GM19372 (cell line): Measurements from ENCODE around the gene MBTD1.
"Not testable (repeated sequence)": the region's sequence is repeated elsewhere in the genome, so short reads cannot be mapped to it uniquely, and the experiment has no call there.

Experiments
- ATAC-seq: cut with Tn5 transposase; IDR thresholded peaks from one replicate; pipeline ENCODE4 v1.9.1; 2021; ENCODE audit warnings: mild to moderate bottlenecking, low read depth, moderate library complexity; ENCODE audit not compliant: unreplicated experiment

MBTD1 gene

DNA sequence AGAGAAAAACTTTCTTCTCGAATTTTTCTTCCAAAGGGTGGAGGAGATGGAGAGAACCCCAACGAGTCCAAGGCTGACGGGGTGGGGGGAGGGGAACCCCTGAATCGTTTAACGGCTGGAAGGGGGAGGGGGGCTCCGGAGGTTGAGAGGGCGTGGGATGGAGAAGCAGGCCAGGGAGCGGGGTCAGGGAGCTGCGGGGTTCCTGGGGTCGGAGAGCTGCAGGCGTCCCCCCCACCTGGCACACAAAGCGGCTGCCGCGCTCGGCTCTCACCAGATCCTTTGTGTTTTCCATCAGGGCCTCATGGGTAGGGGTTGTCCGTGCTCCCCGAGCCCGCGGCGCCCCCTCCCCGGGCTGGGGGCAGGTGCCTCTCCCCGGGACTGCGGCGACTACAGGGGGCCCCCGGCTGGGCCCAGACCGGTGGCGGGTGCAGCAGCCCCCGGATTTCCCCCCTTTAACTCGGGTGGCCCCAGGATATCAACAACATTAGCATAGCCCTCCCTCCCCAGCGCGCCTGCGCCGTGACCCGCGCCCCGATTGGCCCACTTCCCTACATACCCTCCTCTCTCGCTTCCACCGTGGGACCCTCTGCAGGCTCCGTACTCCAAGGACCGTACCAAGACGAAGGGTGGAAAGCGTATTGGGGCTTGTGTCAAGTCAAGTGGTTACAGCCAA is at the start of gene MBTD1:
MBTD1 (minus strand) TSS at position 486 of the 673 bp plus-strand sequence. CDS start 34,888 bp downstream, outside the sequence.
- peak; percentile 69 for ATAC-seq

DNA sequence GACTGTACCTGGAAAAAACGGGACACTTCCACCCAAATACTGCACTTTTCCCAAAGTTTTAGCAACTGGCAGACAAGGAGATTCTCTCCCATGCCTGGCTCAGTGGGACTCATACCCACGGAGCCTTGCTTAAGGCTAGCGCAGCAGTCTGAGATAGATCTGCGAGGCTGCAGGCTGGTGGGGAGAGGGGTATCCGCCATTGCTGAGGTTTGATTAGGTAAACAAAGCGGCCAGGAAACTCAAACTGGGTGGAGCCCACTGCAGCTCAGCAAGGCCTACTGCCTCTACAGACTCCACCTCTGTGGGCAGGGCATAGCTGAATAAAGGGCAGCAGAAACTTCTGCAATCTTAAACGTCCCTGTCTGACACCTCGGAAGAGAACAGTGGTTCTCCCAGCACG is 45.3 kb upstream of the MBTD1 start:
- ATAC-seq, result no peak

DNA sequence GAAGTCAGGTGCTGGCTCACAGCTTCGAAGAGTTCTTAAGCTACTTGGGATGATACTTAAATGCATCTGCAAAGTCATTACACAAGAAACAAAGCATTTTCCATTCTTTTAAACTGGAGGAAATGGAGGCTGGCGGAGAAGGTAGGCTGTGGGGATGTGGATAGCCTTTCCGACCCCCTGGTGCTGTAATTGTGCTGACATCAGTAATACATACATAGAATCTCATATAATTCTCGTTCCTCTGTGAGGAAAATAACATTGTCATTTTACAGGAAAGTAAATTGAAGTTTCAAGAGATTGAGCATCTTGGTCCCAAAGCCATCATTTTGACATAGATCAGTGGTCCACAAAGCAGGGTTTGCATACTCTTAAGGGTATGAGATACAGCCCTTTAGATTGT is 40.0 kb upstream of the MBTD1 start:
- no peak for ATAC-seq

DNA sequence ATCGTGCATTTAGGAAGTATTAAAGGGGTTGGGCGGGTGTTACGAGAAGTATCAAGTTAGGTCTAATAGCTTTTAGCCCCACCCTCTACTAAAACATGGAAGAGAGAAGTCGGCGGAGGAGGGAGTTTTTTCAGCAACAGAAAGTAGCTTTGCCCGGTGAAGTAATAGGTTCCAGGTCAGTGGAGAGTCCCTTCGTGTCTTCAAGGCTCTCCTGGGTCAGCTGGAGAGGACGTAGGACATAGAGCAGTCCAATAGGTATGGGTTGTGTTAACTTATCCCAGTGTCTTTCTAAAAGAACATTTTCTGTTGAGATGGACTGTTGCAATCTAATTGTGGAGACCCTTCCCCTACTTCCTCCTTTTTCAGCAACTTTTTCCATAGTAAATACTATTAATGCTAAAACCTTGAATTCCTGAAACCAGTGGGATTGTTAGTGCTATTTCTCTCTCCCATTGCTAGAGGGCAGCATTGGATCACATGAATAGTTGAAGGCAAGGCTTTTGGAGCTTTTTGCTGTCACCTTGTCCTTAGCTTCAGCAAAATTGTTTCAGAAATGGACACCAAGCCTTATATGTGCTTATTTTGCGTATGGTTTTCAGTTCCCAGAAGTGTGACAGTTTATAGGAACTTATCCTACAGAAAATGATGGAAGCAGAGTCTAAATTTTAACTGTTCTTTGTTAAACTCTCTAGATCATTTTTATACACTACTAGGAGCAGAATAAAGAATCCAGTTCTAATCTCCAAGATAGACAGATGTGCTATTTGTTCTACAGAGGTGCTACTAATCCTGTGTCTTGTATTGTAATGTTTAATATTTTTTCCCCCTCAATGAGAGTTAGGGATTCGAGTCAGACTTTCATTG is 38.9 kb upstream of the MBTD1 start:
- ATAC-seq, result no peak

DNA sequence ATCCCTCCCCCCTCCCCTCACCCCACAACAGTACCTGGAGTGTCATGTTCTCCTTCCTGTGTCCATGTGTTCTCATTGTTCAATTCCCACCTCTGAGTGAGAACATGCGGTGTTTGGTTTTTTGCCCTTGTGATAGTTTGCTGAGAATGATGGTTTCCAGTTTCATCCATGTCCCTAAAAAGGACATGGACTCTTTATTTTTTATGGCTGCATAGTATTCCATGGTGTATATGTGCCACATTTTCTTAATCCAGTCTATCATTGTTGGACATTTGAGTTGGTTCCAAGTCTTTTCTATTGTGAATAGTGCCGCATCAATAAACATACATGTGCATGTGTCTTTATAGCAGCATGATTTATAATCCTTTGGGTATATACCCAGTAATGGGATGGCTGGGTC is 34.5 kb upstream of the MBTD1 start:
- ATAC-seq, result not testable (repeated sequence)

DNA sequence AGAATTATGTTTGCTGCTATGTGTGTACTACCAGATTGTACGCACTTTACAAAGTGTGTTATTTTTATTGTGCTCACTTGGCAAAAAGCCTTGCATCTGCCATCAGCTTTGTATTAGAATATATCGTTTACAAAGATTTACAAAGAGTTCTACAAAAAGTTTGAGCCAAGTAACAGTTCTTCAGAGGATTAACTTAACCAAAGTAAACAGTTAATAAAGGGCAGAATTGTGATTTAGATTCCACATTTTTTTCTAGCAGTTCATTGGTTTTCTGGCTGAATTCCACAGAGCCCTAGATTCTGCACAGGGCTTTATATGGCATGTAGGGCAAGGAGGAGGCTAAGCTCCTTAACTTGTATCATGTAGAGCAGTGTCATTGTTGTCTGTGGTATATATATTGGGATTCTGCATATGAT is 29.9 kb upstream of the MBTD1 start:
- ATAC-seq, result no peak

DNA sequence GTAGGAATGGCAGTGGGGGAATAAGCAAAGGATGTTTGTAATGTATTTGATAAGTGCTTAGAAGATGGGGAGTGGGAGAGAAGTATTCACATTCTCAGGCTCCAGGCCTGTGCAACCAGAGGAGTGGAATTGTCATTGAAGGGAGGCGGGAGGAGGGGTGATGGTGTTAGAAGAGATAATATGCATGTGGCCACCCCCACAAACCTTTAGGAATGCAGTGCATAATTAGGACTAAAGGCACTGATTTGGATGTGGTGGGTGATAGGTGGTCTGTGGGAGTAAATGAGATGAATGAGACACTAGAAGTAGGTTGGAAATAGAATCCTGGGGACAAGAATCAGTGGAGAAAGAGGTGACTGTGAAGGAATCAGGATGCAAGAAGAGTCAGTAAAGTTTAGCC is 27.6 kb upstream of the MBTD1 start:
- ATAC-seq, result no peak

DNA sequence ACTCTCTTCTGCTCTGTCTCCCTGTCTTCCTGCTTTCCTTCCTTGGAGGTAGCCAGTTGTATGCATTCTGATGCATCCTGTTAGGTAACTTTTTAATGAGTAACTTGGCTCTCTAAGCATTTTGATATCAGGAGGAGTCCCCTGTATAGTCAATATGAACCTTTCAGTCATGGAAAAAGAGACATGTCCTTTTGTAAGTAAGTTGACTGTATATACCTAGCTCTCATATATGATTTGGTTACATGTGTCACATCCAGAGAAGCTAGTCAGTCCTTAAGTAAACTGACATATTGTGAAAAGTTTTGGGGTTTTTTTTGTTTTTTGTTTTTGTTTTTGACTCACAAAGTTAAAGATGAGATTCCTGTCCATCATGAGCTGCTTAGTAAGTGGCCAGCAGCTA is 19.3 kb upstream of the MBTD1 start:
- ATAC-seq, result no peak

DNA sequence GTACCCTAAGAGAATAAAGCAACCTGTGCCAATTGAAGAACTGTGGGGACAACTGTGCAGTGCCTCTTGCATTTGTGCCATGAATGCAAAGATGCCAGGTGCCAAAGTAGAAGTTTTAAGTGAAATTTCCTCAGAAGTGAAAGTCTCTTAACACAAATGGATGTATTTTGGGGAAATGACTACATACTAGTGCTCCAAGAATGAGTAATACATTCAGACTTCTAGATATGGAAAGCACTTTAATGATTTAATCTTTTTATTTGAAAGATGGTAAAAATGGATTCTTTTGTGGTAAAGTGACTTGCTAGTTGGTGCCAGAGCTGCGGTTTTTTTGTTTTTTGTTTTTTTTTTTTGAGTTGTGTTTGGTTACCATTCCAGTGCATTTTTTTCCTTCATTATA is 15.5 kb upstream of the MBTD1 start:
- ATAC-seq, result no peak

DNA sequence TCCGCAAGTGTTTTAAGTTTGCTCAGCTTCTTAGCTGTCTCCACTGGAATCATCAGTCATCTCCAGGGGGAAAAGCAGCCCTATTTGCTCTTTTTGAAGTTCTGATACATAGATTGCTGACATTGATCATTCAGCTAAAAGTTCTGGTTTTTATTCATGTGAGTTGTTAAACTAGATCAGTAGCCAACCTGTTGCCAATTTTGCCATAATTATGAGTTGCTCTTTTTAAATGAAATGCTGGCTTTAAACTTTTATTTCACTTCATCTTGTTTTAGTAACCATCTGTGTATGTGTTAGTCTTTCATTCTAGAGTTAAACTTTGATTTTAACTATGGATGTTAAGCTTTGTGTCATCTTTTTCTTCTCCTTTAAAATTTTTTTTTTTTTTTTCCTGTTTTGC is 13.0 kb upstream of the MBTD1 start:
- no peak for ATAC-seq

DNA sequence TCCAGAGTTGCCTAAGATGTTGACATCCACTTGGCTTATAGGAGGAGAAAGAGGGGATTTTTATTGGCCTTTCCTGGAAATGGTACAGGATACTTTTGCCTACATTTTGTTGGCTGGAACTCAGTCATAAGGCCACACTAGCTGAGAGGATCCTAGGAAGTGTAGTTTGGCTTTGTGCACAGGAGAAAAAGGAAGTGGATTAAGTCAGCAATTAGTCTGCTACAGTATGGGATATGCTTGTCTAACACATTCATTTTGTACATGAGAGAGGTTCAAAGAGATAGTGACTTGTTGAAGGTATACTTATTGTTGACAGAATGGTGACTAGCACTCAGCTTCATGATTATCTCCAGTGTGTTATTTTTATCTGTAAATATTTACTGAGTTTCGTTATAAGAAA is 10.8 kb upstream of the MBTD1 start:
- no peak for ATAC-seq

DNA sequence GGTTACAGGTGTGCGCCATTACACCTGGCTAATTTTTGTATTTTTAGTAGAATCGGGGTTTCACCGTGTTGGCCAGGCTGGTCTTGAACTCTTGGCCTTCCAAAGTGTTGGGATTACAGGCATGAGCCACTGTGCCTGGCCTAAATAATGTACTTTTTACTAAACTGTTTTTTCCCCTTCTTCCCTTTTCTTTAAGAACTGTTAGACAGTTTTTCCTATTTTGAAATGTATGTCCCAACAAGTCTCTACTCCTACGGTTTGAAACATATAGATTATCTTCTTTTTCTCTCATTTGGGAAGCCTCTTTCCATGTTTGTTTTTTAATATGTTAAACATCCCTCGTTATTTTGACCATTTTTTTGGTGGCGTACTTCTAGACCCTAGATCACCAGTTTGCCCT is 10.1 kb upstream of the MBTD1 start:
- ATAC-seq, result no peak

DNA sequence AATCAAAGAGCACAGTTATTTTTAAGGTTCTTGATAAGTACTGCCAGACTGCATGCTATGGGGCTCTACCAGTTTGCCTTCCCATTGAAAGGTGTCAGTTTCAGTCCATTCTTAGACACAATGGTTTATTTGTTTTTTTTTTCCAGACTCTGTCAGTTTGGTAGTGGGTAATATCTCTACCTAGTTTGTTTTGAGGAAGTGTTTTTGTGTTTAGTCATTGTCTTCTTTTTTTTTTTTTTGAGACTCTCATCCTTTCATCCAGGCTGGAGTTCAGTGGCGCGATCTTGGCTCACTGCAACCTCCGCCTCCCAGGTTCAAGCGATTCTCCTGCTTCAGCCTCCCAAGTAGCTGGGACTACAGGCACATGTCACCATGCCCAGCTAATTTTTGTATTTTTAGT is 4.6 kb upstream of the MBTD1 start:
- not testable (repeated sequence) for ATAC-seq

DNA sequence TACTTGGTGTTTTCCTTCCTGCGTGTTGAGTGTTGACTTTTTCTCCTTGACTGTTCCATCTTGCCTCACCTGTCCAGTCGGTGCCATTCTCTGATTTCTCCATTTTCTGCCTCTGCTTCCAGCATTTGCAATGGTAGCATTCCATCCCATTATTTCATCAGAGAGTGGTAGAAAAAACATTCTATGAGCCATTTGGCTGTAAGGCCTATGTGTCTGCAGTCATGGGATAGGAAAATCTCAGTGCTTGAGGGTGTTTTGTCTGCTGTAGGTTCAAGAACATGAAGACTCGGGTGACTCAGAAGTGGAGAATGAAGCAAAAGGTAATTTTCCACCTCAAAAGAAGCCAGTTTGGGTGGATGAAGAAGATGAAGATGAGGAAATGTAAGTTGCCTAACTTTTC is 3.2 kb upstream of the MBTD1 start:
- ATAC-seq, result no peak

DNA sequence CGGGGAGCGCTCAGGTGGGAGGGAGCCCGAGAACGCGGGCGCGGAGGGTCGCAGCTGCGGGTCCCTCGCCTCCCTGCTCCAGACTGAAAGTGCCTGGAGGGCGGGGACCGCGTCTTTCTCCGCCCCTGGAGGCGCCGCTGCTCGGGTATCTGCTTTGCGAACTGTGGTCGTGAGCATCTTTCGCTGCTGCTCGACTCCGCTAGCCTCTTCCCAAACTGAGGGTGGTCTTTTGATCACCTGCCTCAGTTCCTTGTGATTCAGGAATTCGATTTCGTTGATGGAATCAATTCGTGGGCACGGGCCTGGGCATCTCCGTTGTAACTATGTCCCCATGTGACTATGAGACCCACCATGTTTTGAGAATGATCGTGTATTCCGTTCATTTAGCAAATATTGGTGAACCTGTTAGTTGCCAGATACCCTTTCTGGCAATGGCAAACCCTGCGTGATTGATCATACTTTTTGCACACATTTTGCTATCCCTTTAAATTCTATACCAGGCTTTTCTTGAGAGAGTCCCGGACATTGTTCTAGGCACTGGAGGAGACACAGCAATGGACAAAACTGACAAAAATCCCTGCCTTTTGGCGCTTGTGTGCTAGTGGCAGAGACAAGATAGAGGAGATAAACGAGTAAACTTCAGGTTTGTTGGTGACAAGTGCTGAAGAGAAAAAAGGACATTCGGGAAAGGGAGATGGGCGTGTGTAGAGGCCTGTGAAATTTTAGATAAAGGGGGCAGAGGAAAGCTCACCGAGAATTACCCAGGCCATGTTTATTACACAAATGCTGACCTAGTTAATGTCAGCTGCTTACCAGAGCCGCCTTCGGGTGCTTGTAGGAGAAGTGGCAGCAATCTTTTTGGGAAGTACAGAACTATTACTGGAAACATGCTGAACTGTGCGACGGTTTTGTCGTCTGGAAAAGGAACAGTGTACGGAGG is 1.4 kb upstream of the MBTD1 start:
- ATAC-seq, result no peak

DNA sequence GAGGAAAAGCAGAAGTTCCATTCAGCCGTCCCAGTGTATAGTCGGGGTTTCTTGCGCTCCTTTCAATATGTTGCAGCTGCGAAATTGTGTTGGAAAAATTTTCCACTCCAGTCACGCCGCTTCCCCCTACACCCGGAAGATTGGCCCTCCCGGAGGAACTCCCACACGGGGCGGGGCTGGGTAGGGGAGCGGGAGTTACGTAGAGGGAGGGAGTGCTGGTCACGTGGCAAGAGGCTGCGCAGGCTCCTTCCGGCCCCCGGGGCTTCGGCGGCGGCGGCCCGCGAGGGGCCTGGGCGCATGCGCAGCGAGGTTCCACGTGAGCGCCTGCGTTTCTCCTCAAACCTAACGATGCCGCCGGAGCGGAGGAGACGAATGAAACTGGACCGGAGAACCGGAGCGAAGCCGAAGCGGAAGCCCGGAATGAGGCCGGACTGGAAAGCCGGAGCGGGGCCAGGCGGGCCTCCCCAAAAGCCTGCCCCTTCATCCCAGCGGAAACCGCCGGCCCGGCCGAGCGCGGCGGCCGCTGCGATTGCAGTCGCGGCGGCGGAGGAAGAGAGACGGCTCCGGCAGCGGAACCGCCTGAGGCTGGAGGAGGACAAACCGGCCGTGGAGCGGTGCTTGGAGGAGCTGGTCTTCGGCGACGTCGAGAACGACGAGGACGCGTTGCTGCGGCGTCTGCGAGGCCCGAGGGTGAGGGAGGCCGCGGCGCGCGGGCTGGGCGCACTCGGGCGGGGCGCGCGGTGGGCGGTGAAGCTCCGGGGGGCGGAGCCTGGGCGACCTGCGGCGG is 581 bp upstream of the MBTD1 start, which contains the start of gene UTP18:
UTP18 (plus strand) TSS at position 310 of the 787 bp plus-strand sequence; CDS start at position 349, 39 bp downstream.
- ATAC-seq, result peak; percentile 71

DNA sequence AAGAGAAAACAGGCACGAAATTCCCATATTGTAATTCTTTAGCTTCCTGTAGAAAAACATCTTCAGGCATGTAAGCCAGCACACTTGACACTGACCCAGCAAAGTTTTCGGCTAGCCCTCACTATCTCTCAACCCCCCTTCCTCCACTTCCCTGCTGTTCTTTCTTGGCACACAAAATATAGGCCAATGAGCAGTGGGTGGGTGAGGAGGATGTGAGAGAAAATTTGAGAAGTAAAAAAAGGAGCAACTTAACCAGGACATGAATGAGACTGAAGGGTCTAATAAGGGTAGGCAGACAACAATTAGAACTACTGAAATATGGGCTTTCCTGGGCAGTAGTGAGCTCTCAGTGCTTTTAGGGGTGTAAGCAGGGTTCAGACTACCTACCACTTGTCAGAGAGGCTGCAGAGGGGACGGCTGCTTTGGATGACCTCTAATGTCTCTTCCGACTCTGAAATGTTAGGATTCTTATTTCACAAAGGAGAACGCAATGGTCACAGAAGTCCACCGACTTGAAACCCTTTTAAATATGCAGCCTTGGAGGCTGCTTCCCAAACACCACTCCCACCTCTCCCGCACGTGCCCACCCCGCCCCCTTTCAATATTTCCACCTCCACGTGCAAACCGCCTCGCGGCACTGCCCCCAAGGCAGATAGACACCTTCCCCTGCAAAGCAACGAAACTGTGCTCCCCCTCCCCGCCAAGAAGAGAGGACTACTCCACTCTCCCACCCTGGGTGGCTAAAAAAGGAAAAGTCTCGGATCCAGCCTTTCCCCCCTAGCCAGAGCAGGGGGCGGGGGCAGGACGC is 889 bp downstream of the MBTD1 start:
- no peak for ATAC-seq

DNA sequence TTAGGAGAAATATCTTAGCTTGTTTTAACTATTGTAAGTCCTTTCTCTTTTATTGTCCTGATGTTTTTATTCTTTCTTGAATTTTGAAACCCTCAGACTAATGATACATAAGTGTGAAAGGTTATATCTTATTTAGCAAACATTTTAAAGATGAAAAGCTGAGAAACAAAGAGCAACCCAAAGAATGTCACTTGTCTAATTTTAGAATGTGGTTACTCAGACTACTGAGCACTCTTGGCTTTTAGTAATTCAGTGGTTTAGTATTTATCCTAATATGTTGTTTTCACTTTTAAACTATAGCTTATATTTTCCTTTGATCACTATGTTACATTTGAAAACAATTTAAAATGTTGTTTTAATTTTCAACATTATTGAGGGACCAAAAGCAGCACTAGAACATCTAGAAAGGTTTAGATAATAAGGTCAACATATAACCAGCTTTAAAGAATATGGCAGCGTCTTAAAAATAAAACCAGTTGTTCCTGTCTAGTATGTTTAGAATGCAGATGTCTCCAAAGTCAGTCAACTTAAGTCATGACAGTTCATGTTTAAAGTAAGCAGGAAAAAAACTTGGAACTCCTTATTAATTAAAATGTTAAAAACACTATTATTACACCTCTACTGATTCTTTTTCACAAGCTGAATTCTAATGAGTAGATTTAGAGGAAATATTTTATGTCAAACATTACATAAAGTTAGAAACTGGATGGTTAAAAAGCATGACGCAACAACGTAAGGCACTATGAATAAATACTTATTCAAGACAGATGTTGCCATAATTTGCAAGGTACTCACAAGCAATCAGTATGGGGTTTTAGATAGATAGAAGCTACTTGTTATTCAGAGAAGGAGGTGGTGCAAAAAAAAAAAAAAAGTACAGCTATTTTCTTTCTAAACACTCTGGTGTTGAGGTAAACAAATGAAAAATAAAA is 2.4 kb downstream of the MBTD1 start:
- no peak for ATAC-seq
